ENCODE results near the gene OR6K2. TPM values are rescaled to one million over a fixed set of nuclear protein-coding genes. Genes with fewer than 3 reads are reported as not detected.

OR6K2 gene
- total RNA-seq, 1 donor from 2014 or later = not detected

GRCh38 chr1:158666037-158666436, 34.4 kb downstream of the OR6K2 start:
- H3K4me1 Mint-ChIP-seq = no peaks in the 10 kb centered on the region
- no peaks in the 10 kb centered on the region for H3K9me3 Mint-ChIP-seq
- no peak overlapping the region for H3K4me3 Mint-ChIP-seq
- H3K36me3 Mint-ChIP-seq (ENCODE audit: low read depth) = no peaks in the 10 kb centered on the region
- no peak for DNase-seq
- H3K27ac Mint-ChIP-seq = no peak overlapping the region
- intact Hi-C loops (cut with micrococcal nuclease) = no loop called here
- peaks cover 14% of the 10 kb centered on the region for H3K27me3 Mint-ChIP-seq

- Mint-ChIP-seq H3K27ac (no peak overlapping the region), H3K36me3 (ENCODE audit: low read depth) (no peaks in the 10 kb centered on the region), H3K27me3 (peaks cover 14% of the 10 kb centered on the region), H3K9me3 (no peaks in the 10 kb centered on the region), H3K4me1 (peaks cover 3% of the 10 kb centered on the region), H3K4me3 (no peak overlapping the region)
- intact Hi-C loops (cut with micrococcal nuclease) = no loop called here
- no peak for DNase-seq
Observed at GRCh38 chr1:158654571-158654970, 45.9 kb downstream of the OR6K2 start.

DNA sequence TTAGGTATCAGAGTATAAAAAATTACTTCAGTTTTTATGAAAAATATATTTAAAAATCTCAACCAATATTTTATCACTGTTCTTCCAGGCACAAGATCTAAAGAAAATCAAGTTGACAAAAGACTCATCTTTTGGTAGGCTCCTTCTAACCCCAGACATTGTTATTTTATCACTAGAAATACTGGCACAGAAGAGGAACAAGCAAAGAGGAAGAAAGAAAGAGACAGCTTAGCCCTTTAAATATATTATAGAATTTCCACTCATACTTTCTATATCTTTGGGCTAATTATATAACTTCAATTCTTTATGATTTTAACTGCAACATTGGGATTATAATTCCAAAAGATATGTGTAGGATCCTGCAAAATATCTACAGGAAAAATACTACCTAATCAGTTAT, 46.4 kb downstream of the OR6K2 start:
- intact Hi-C loops (cut with micrococcal nuclease) = no loop called here
- Mint-ChIP-seq H3K4me3 (no peak overlapping the region), H3K36me3 (ENCODE audit: low read depth) (no peaks in the 10 kb centered on the region), H3K27ac (no peak overlapping the region), H3K9me3 (no peaks in the 10 kb centered on the region), H3K27me3 (peaks cover 14% of the 10 kb centered on the region), H3K4me1 (peaks cover 3% of the 10 kb centered on the region)
- no peak for DNase-seq

DNA sequence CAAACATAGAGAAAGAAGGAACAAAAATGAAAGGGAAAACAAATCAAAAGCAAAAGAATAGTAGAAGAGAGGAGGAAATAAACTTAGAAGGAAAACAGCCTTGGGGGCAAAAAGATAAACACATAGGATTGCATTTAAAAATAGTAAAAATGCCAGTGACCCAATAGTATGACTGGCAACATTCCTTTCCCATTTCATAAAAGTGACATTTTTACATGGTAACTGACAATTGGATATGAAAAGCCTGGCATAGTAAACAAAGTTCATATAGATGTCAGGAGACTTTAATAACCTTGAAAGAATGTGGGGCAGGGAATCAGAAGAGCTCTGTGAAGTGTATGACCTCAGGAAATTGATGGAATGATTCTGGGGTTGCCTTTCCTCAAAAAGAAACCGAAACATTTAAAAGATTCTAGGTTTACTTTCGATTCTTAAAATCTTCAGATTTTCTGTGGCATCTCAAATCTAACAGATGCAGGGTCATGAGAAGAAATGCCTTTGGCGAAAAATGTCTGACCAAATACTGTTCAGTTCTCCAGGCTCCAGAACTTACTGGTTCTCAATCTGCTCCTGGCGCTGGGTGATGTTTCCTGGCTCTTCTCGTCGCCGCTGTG, 47.6 kb downstream of the OR6K2 start:
- intact Hi-C loops (cut with micrococcal nuclease) = no loop called here
- no peak for DNase-seq
- no peaks in the 10 kb centered on the region for H3K9me3 Mint-ChIP-seq
- H3K4me1 Mint-ChIP-seq = peaks cover 3% of the 10 kb centered on the region
- H3K27ac Mint-ChIP-seq = no peak overlapping the region
- H3K36me3 Mint-ChIP-seq (ENCODE audit: low read depth) = no peaks in the 10 kb centered on the region
- no peak overlapping the region for H3K4me3 Mint-ChIP-seq
- peaks cover 12% of the 10 kb centered on the region for H3K27me3 Mint-ChIP-seq

Other genes with a start within 250 kb of the OR6K2 start
- not detected in 2 replicates for gene OR10K1, start 238.8 kb downstream of the OR6K2 start, total RNA-seq
- gene OR10R2, start 228.4 kb downstream of the OR6K2 start, total RNA-seq = not detected in 2 replicates
- gene OR6Y1, start 146.2 kb downstream of the OR6K2 start, total RNA-seq = not detected in 2 replicates
- gene OR6P1, start 130.1 kb downstream of the OR6K2 start, total RNA-seq = not detected in 2 replicates
- gene OR10X1, start 120.8 kb downstream of the OR6K2 start, total RNA-seq = not detected in 2 replicates
- gene OR10Z1, start 95.4 kb downstream of the OR6K2 start, total RNA-seq = not detected in 2 replicates
- not detected in 2 replicates for gene SPTA1, start 13.9 kb downstream of the OR6K2 start, total RNA-seq
- not detected in 2 replicates for gene OR6K3, start 20.1 kb upstream of the OR6K2 start, total RNA-seq
- not detected in 2 replicates for gene OR6K6, start 54.1 kb upstream of the OR6K2 start, total RNA-seq
- gene OR6N1, start 71.5 kb upstream of the OR6K2 start, total RNA-seq = not detected in 2 replicates
- gene OR6N2, start 80.6 kb upstream of the OR6K2 start, total RNA-seq = not detected in 2 replicates
- not detected in 2 replicates for gene MNDA, start 130.7 kb upstream of the OR6K2 start, total RNA-seq
- gene PYHIN1, start 230.9 kb upstream of the OR6K2 start, total RNA-seq = 10.4 and 11.3 TPM in 2 replicates